IPS-18c (cell line): ENCODE results near the gene UGT2B28.
"Not testable (repeated sequence)": the region's sequence is repeated elsewhere in the genome, so short reads cannot be mapped to it uniquely, and the experiment has no call there.

ENCODE experiments used
- H3K4me3 ChIP-seq: 2 replicates; pipeline ENCODE4 v1.7.0; 2013; ENCODE audit warnings: low read depth, mild to moderate bottlenecking, low read length, moderate library complexity; ENCODE audit not compliant: insufficient read depth
- H3K9me3 ChIP-seq: one replicate; pipeline ENCODE4 v1.6.1; 2013; ENCODE audit warnings: mild to moderate bottlenecking, low read length, moderate library complexity; ENCODE audit not compliant: control insufficient read depth, insufficient read depth

Gene UGT2B28

GRCh38 chr4:69280081-69280480 lies at the start of gene UGT2B28:
Gene UGT2B28, plus strand, starts transcription at chr4:69280475. Its CDS starts 26 bp downstream, at chr4:69280501.
- H3K4me3 ChIP-seq, H3K9me3 ChIP-seq: not testable (repeated sequence)

- H3K4me3 ChIP-seq: no peak overlapping the region
- H3K9me3 ChIP-seq: no peaks in the 10 kb centered on the region
These were observed 41.2 kb upstream of the UGT2B28 start for GRCh38 chr4:69239092-69239491.

GRCh38 chr4:69239557-69240168 lies 40.6 kb upstream of the UGT2B28 start:
- Histone ChIP-seq H3K9me3 (no peaks in the 10 kb centered on the region), H3K4me3 (no peak overlapping the region)

- not testable (repeated sequence) for H3K4me3 ChIP-seq, H3K9me3 ChIP-seq
These were observed 39.5 kb upstream of the UGT2B28 start for GRCh38 chr4:69240787-69241186.

- not testable (repeated sequence) for H3K4me3 ChIP-seq, H3K9me3 ChIP-seq
These were observed 38.5 kb upstream of the UGT2B28 start for GRCh38 chr4:69241746-69242145.

- not testable (repeated sequence) for H3K4me3 ChIP-seq, H3K9me3 ChIP-seq
These were observed 37.6 kb upstream of the UGT2B28 start for GRCh38 chr4:69242562-69243240.

- not testable (repeated sequence) for H3K4me3 ChIP-seq, H3K9me3 ChIP-seq
These were observed 29.4 kb upstream of the UGT2B28 start for GRCh38 chr4:69250884-69251283.

- H3K9me3 ChIP-seq, H3K4me3 ChIP-seq: not testable (repeated sequence)
These were observed 27.0 kb upstream of the UGT2B28 start for GRCh38 chr4:69253147-69253772.

GRCh38 chr4:69268612-69269011 lies 11.7 kb upstream of the UGT2B28 start:
- H3K9me3 ChIP-seq, H3K4me3 ChIP-seq: not testable (repeated sequence)

- H3K4me3 ChIP-seq, H3K9me3 ChIP-seq: not testable (repeated sequence)
These were observed 16.1 kb downstream of the UGT2B28 start for GRCh38 chr4:69296356-69296755.

GRCh38 chr4:69308426-69309033 lies 28.3 kb downstream of the UGT2B28 start:
- not testable (repeated sequence) for H3K9me3 ChIP-seq

GRCh38 chr4:69309549-69310076 lies 29.3 kb downstream of the UGT2B28 start:
- not testable (repeated sequence) for H3K9me3 ChIP-seq, H3K4me3 ChIP-seq

More at GRCh38 chr4:69308426-69309033, 28.3 kb downstream of the UGT2B28 start:
- not testable (repeated sequence) for H3K4me3 ChIP-seq

GRCh38 chr4:69310262-69310661 lies 30.0 kb downstream of the UGT2B28 start:
- not testable (repeated sequence) for H3K4me3 ChIP-seq, H3K9me3 ChIP-seq

GRCh38 chr4:69317669-69318298 lies 37.5 kb downstream of the UGT2B28 start:
- not testable (repeated sequence) for H3K4me3 ChIP-seq, H3K9me3 ChIP-seq

- no peaks in the 10 kb centered on the region for H3K9me3 ChIP-seq
- no peak overlapping the region for H3K4me3 ChIP-seq
These were observed 41.0 kb downstream of the UGT2B28 start for GRCh38 chr4:69321153-69321729.

- no peak overlapping the region for H3K4me3 ChIP-seq
These were observed 41.8 kb downstream of the UGT2B28 start for GRCh38 chr4:69322055-69322454.

GRCh38 chr4:69323284-69323683 lies 43.0 kb downstream of the UGT2B28 start:
- no peak overlapping the region for H3K4me3 ChIP-seq
- no peaks in the 10 kb centered on the region for H3K9me3 ChIP-seq

More at GRCh38 chr4:69322055-69322454, 41.8 kb downstream of the UGT2B28 start:
- H3K9me3 ChIP-seq: no peaks in the 10 kb centered on the region
